Colonic mucosa (tissue), 4 donors: ENCODE data around the gene USH1C. TPM values are rescaled to one million over a fixed set of nuclear protein-coding genes. Genes with fewer than 3 reads are reported as not detected.

Experiments
- DNase-seq: peaks from one replicate; pipeline ENCODE4 v3.0.0-alpha.2; 2020
- H3K27ac ChIP-seq: fragments of 200-600 bp; one replicate; pipeline ENCODE4 v1.8.0; 2021
- H3K27me3 ChIP-seq: fragments of 200-600 bp; one replicate; pipeline ENCODE4 v1.8.0; 2021
- H3K36me3 ChIP-seq: fragments of 200-600 bp; one replicate; pipeline ENCODE4 v1.8.0; 2021
- H3K4me1 ChIP-seq: fragments of 200-600 bp; one replicate; pipeline ENCODE4 v1.8.0; 2021; ENCODE audit warnings: mild to moderate bottlenecking
- H3K4me3 ChIP-seq: fragments of 200-600 bp; one replicate; pipeline ENCODE4 v1.8.0; 2021
- H3K9ac ChIP-seq, 2 donors: one replicate each; pipeline ENCODE4 v1.7.0; 2013; ENCODE audit warnings: control low read depth in 2 of 2, low read depth in 2 of 2, low read length in 2 of 2
- H3K9me3 ChIP-seq: fragments of 200-600 bp; one replicate; pipeline ENCODE4 v1.8.0; 2021
- CTCF ChIP-seq: fragments of 200-600 bp; IDR thresholded peaks from one replicate; pipeline ENCODE4 v1.8.0; 2022; ENCODE audit warnings: antibody characterized with exemption, mild to moderate bottlenecking
- intact Hi-C: fragments of 100-400 bp; cut with DNase I; formaldehyde crosslinking; loops from one replicate; pipeline ENCODE4 v1.14.1; 2022
- total RNA-seq, 2 donors: library from RNA; stranded (reverse); fragmentation: NEBNext Ultra II Directional in 1 of 2; extraction: Animal tissue kit (Norgen Biotek cat#: 25700) in 1 of 2; gene quantifications; one replicate each; pipeline ENCODE4 v1.2.1, GENCODE V29; 2021
- donor health status: healthy.
- donor health status: DM: no; HTN: no; CAD: no.
- donor health status: DM: no; HTN: no; CAD: no.

The USH1C gene
- total RNA-seq, 2 donors from 2014 or later = 143 to 161 TPM

- Histone ChIP-seq H3K27me3 (no peaks in the 10 kb centered on the region), H3K9ac (no peak overlapping the region), H3K36me3 (no peaks in the 10 kb centered on the region), H3K4me1 (no peaks in the 10 kb centered on the region), H3K9me3 (no peaks in the 10 kb centered on the region), H3K4me3 (no peak overlapping the region), H3K27ac (no peak overlapping the region)
- no peak for TF ChIP-seq CTCF
- intact Hi-C loops = no loop called here
- DNase-seq = peak; percentile 15
These were observed 35.2 kb upstream of the USH1C start for GRCh38 chr11:17579451-17579850.

DNA sequence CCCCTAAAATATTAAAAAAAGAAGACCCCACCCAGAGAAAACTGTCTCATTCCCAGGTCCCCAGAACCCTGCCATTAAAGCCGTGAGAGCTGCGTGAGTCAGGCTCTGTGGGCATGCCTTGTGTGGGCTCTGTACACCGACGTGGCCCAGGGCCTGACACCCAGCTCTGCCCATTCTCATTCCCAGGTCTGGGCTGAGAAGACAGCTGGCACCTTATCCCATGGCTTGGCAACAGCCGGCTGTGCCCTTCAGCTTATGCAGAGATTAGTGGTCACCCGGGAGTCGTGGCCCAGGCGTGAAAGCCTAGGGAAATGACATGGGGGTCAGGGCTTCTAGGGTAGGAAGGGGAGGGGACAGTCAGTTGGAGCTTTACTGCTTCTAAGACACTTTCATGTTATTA lies 34.7 kb upstream of the USH1C start:
- no peaks in the 10 kb centered on the region for H3K4me1 ChIP-seq
- no peaks in the 10 kb centered on the region for H3K36me3 ChIP-seq
- H3K4me3 ChIP-seq = no peak overlapping the region
- no peak overlapping the region for H3K27ac ChIP-seq
- intact Hi-C loops = no loop called here
- H3K9ac ChIP-seq = no peak overlapping the region
- no peaks in the 10 kb centered on the region for H3K27me3 ChIP-seq
- H3K9me3 ChIP-seq = no peaks in the 10 kb centered on the region
- TF ChIP-seq CTCF = no peak
- no peak for DNase-seq

DNA sequence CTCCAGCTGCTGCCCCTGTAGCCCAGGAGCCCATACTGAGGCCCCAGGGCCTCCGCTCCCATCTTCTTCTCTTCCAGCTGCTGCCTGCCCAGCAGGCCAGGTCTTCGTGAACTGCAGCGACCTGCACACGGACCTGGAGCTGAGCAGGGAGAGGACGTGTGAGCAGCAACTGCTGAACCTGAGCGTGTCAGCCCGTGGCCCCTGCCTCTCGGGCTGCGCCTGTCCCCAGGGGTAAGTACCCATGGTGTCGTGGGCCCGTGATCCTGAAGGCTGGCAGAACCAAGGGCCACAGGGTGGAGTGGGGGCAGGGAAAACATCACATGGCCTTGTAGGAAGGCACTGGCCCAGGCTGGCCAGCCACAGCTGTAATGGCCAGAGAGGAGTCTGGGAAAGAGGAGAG lies 34.1 kb upstream of the USH1C start:
- Histone ChIP-seq H3K9me3 (no peaks in the 10 kb centered on the region), H3K27me3 (no peaks in the 10 kb centered on the region), H3K36me3 (no peaks in the 10 kb centered on the region), H3K27ac (no peak overlapping the region), H3K4me3 (no peak overlapping the region), H3K9ac (no peak overlapping the region), H3K4me1 (no peaks in the 10 kb centered on the region)
- no peak for TF ChIP-seq CTCF
- intact Hi-C loops = no loop called here
- DNase-seq = no peak

DNA sequence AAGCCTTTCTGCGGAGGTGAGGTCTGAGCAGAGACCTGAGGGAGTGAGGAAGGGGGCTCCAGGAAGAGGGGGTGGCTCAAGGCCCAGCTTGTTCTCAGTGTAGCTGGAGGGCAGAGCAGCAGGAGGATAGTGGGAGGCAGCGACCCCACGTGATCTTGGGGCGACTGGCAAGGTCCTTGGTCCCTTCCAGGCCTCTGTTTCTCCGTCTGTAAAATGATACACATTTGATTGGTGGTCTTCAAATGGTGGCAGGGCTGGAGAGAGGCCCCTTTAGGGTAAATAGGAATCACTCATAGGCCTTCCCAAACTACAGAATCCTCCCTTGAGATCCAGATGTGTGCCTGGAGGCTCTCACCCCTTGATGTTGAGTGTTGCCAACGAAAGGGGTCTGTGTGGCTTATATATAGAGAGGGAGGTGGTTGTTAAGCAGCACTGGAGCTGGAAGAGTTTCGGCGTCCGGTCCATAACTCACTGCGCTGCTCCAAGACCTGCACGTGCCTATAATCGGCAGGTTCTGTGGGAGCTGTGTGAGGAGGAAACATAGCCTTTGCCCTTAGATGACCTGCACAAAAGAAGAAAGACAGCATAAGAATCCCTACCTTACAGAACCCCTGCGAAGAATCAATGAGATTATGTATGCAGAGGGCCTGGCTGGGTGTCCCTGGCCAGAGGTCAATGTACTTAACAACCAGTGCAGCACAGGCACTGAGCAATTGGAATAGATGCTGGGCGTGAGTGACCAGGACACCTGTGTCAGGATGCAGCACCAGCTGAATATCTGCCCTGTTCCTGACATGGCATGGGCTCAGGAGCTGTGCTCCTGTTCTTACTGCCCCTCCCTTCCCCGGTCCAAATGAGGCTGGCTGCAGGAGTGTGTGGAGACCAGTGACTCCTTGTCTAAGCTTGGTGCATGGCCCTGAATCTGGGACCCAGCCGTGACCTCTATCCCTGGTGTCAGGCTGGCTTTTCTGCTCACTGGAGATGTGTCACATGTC lies 31.5 kb upstream of the USH1C start:
- Histone ChIP-seq H3K4me1 (no peaks in the 10 kb centered on the region), H3K36me3 (no peaks in the 10 kb centered on the region), H3K4me3 (no peak overlapping the region), H3K9me3 (no peaks in the 10 kb centered on the region), H3K27me3 (no peaks in the 10 kb centered on the region), H3K27ac (no peak overlapping the region), H3K9ac (no peak overlapping the region)
- TF ChIP-seq CTCF = no peak
- no peak for DNase-seq
- intact Hi-C loops = no loop called here

DNA sequence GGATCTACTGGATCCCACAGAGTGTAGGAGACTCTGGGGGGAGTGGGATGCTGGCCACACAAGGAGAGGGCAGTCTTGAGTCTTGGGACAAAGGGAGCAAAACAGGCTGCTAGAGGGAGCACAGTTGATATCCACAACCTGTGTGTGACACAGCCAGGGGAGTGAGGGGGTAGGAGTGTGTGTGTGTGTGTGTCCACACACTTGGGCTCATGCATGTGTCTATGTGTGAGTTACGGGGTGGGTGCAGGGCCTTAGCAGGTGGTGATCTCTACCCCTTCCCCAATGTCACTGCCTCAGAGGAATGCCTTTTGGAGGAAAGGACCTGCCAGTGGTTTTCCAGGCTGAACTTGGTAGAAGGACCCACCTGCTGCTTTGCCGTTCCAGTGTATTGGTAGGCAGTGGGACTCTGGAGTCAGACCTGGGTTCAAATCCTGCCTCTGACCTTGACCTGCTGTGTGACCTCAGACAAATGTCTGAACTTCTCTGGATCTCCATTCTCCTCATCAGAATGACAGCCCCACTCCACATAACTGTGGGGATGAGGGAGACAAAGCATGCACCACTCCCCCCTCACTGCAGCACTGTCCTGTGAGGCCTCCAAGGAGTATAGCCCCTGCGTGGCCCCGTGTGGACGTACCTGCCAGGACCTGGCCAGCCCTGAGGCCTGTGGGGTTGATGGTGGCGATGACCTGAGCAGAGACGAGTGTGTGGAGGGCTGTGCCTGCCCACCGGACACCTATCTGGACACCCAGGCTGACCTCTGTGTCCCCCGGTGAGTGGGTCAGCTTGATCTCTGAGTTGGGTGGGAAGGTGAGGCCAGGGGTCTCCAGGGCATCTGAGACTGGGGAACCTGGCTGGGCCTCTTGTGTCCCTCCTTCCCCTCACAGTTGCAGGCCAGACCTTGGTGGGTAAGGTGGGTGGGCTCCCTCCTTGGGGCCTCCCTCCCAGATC lies 30.2 kb upstream of the USH1C start:
- peak; percentile 13 for DNase-seq
- TF ChIP-seq CTCF = no peak
- intact Hi-C loops = no loop called here
- Histone ChIP-seq H3K27me3 (no peaks in the 10 kb centered on the region), H3K4me1 (no peaks in the 10 kb centered on the region), H3K4me3 (no peak overlapping the region), H3K9me3 (no peaks in the 10 kb centered on the region), H3K9ac (no peak overlapping the region), H3K36me3 (no peaks in the 10 kb centered on the region), H3K27ac (no peak overlapping the region)
